Prostate gland (tissue), 2 donors: ENCODE measurements around the gene FMNL3. TPM values are rescaled to one million over a fixed set of nuclear protein-coding genes. Genes with fewer than 3 reads are reported as not detected.

ENCODE experiments used
- DNase-seq: peaks from one replicate; pipeline ENCODE4 v3.0.0-alpha.2; 2019; ENCODE audit warnings: low spot score
- H3K27ac ChIP-seq, 2 donors: fragments of 200-600 bp; sonication (generic); 2 replicates each; pipeline ENCODE4 v1.5.1; 2017 to 2019
- H3K27me3 ChIP-seq: fragments of 200-600 bp; sonication (generic); replicated peaks from 2 replicates; pipeline ENCODE4 v1.5.1; 2019; ENCODE audit not compliant: insufficient read depth
- H3K36me3 ChIP-seq, 2 donors: fragments of 200-600 bp; sonication (generic); 1 replicate in 1 of 2; 2 replicates in 1 of 2; pipeline versions ENCODE4 v1.5.1 to v1.8.1; 2017 to 2019
- H3K4me1 ChIP-seq: fragments of 200-600 bp; sonication (generic); replicated peaks from 2 replicates; pipeline ENCODE4 v1.5.1; 2019
- H3K4me3 ChIP-seq, 2 donors: fragments of 200-600 bp; sonication (generic); 2 replicates each; pipeline ENCODE4 v1.5.1; 2017 to 2019
- H3K9me3 ChIP-seq: fragments of 200-600 bp; sonication (generic); 2 replicates; pipeline ENCODE4 v1.5.1; 2017
- CTCF ChIP-seq, 4 experiments: fragments of 200-600 bp in 2 of 4; fragments of 450-650 bp in 2 of 4; sonication (generic) in 2 of 4; IDR thresholded peaks; 1 replicate in 3 of 4; 2 replicates in 1 of 4; pipeline ENCODE4 v1.5.1; 2016 to 2019; ENCODE audit warnings: antibody characterized with exemption in 4 of 4, mild to moderate bottlenecking in 2 of 4, moderate library complexity in 2 of 4
- POLR2A ChIP-seq: fragments of 450-650 bp; IDR thresholded peaks from one replicate; pipeline ENCODE4 v1.6.1; 2016; ENCODE audit warnings: antibody characterized with exemption, mild to moderate bottlenecking
- POLR2AphosphoS5 ChIP-seq: sonication (generic); formaldehyde crosslinking; IDR thresholded peaks from one replicate; pipeline ENCODE4 v1.6.1; 2017; ENCODE audit warnings: antibody characterized with exemption
- WGBS: methylation state at CpG from one replicate; pipeline ENCODE4 v1.1.5; 2018; 5-methylcytosine and 5-hydroxymethylcytosine counted together
- intact Hi-C: fragments of 100-400 bp; cut with DNase I; formaldehyde crosslinking; loops from one replicate; pipeline ENCODE4 v1.14.2; 2022
- total RNA-seq, 2 donors: library from RNA; depleted of rRNA; stranded (reverse); fragments of >200 nt; gene quantifications; one replicate each; pipeline ENCODE4 v1.1.0, GENCODE V29; 2016

Gene FMNL3
- total RNA-seq, 2 donors from 2014 or later = 4.5 to 52.9 TPM

- no peak for DNase-seq
- no peaks in the 10 kb centered on the region for H3K4me1 ChIP-seq
- no peaks in the 10 kb centered on the region for H3K36me3 ChIP-seq
- no peaks in the 10 kb centered on the region for H3K9me3 ChIP-seq
- no peaks in the 10 kb centered on the region for H3K27me3 ChIP-seq
- no peak overlapping the region for H3K4me3 ChIP-seq
- intact Hi-C loops = no loop called here
- no peak for TF ChIP-seq CTCF (IDR thresholded peaks at IDR 0.05)
- no peak for TF ChIP-seq POLR2AphosphoS5
- no peak for TF ChIP-seq POLR2A
- no peak overlapping the region for H3K27ac ChIP-seq
- 93% methylated on average over 3 of the region's 3 CpGs for WGBS
These were observed 5.2 kb downstream of the FMNL3 start for GRCh38 chr12:49702009-49702408.

GRCh38 chr12:49698619-49699545 is 8.3 kb downstream of the FMNL3 start:
- Histone ChIP-seq H3K27ac (no peak overlapping the region), H3K4me3 (no peak overlapping the region)
- TF ChIP-seq POLR2A (no peak), CTCF (IDR thresholded peaks at IDR 0.05) (no peak), POLR2AphosphoS5 (no peak)

GRCh38 chr12:49697808-49698207 is 9.4 kb downstream of the FMNL3 start:
- no peaks in the 10 kb centered on the region for H3K9me3 ChIP-seq
- intact Hi-C loops = no loop called here
- no peak for DNase-seq
- WGBS = 79% methylated on average over 4 of the region's 4 CpGs
- H3K4me1 ChIP-seq = no peaks in the 10 kb centered on the region
- H3K36me3 ChIP-seq = no peaks in the 10 kb centered on the region
- H3K27ac ChIP-seq = no peak overlapping the region
- H3K4me3 ChIP-seq = no peak overlapping the region
- H3K27me3 ChIP-seq = no peaks in the 10 kb centered on the region
- TF ChIP-seq CTCF (IDR thresholded peaks at IDR 0.05) (no peak), POLR2AphosphoS5 (no peak), POLR2A (no peak)

More at GRCh38 chr12:49698619-49699545, 8.3 kb downstream of the FMNL3 start:
- no peak for DNase-seq
- intact Hi-C loops = no loop called here
- no peaks in the 10 kb centered on the region for H3K36me3 ChIP-seq
- H3K9me3 ChIP-seq = no peaks in the 10 kb centered on the region
- 35% methylated on average over 8 of the region's 8 CpGs for WGBS
- H3K27me3 ChIP-seq = no peaks in the 10 kb centered on the region
- H3K4me1 ChIP-seq = no peaks in the 10 kb centered on the region

- intact Hi-C loops = no loop called here
- H3K27me3 ChIP-seq = no peaks in the 10 kb centered on the region
- no peaks in the 10 kb centered on the region for H3K36me3 ChIP-seq
- no peaks in the 10 kb centered on the region for H3K4me1 ChIP-seq
- TF ChIP-seq POLR2AphosphoS5 (no peak), CTCF (IDR thresholded peaks at IDR 0.05) (no peak), POLR2A (no peak)
- H3K27ac ChIP-seq = no peak overlapping the region
- DNase-seq = no peak
- H3K9me3 ChIP-seq = no peaks in the 10 kb centered on the region
- H3K4me3 ChIP-seq = no peak overlapping the region
These were observed 10.5 kb downstream of the FMNL3 start for GRCh38 chr12:49696723-49697122.

- Histone ChIP-seq H3K9me3 (no peaks in the 10 kb centered on the region), H3K4me3 (no peak overlapping the region), H3K4me1 (no peaks in the 10 kb centered on the region), H3K27ac (no peak overlapping the region), H3K36me3 (no peaks in the 10 kb centered on the region), H3K27me3 (no peaks in the 10 kb centered on the region)
- 87% methylated on average over 8 of the region's 8 CpGs for WGBS
- DNase-seq = no peak
- no peak for TF ChIP-seq POLR2AphosphoS5
- TF ChIP-seq CTCF (IDR thresholded peaks at IDR 0.05) = no peak
- no peak for TF ChIP-seq POLR2A
- intact Hi-C loops = no loop called here
These were observed 13.2 kb downstream of the FMNL3 start for GRCh38 chr12:49693931-49694444.
